Sciatic nerve (tissue), 2 donors: ENCODE data around the gene CWF19L1. TPM values are rescaled to one million over a fixed set of nuclear protein-coding genes. Genes with fewer than 3 reads are reported as not detected.

Experiments used
- ATAC-seq: fragments of 200-7000 bp; cut with Tn5 transposase; one replicate; pipeline ENCODE4 v1.9.1; 2020; ENCODE audit warnings: mild to moderate bottlenecking, moderate library complexity
- DNase-seq: peaks from one replicate; pipeline ENCODE4 v3.0.0-alpha.2; 2020; ENCODE audit warnings: low spot score
- intact Hi-C: fragments of 100-400 bp; cut with DNase I; formaldehyde crosslinking; loops from one replicate; pipeline ENCODE4 v1.14.2; 2022
- total RNA-seq: library from RNA; stranded (reverse); fragmentation: NEBNext Ultra II Directional; extraction: Animal tissue kit (Norgen Biotek cat#: 25700); gene quantifications from one replicate; pipeline ENCODE4 v1.2.1, GENCODE V29; 2021
- donor health status: DM: no; HTN: no; CAD: no.
- donor health status: DM: no; HTN: no; CAD: no.

CWF19L1 gene
- total RNA-seq, 1 donor from 2014 or later: 21.1 TPM

- no peak for ATAC-seq
- DNase-seq: no peak
- intact Hi-C loops: no loop called here
Observed at GRCh38 chr10:100265821-100266485, 1.5 kb downstream of the CWF19L1 start.

GRCh38 chr10:100254191-100254590, 13.2 kb downstream of the CWF19L1 start:
- intact Hi-C loops: no loop called here
- ATAC-seq (no peak), DNase-seq (no peak)

DNA sequence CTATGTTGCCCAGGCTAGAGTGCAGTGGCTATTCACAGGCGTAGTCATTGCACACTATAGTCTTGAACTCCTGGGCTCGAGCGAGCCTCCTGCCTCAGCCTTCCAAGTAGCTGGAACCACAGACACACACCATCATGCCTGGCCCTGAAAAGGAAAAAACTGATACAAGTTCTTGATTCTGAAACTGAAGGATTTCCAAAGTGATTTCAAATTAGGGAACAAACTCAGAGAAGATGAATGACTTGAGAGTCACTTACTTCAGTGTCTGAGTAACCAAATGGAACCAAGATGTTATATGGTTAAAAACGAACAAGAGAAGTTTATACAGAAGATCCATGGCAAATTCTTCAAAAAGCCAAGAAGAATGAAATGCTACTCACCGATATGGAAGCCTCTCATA, 14.4 kb downstream of the CWF19L1 start:
- ATAC-seq: no peak
- no peak for DNase-seq
- intact Hi-C loops: no loop called here

DNA sequence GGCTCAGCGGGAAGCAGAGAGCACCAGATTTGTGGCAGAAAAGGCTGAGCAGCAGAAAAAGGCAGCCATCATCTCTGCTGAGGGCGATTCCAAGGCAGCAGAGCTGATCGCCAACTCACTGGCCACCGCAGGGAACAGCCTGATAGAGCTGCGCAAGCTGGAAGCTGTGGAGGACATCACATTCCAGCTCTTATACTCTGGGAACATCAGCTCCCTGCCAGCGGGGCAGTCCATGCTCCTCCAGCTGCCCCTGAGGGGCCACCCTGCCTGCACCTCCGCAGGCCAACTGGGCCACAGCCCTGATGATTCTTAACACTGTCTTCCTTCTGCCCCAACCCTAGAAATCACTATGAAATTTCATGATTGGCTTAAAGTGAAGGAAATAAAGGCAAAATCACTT, 18.6 kb downstream of the CWF19L1 start:
- intact Hi-C loops: no loop called here
- DNase-seq (no peak), ATAC-seq (no peak)

GRCh38 chr10:100245484-100246220, 21.8 kb downstream of the CWF19L1 start:
- no peak for ATAC-seq
- intact Hi-C loops: no loop called here
- DNase-seq: no peak

GRCh38 chr10:100239851-100240250, 27.6 kb downstream of the CWF19L1 start:
- ATAC-seq: no peak
- intact Hi-C loops: no loop called here
- no peak for DNase-seq

DNA sequence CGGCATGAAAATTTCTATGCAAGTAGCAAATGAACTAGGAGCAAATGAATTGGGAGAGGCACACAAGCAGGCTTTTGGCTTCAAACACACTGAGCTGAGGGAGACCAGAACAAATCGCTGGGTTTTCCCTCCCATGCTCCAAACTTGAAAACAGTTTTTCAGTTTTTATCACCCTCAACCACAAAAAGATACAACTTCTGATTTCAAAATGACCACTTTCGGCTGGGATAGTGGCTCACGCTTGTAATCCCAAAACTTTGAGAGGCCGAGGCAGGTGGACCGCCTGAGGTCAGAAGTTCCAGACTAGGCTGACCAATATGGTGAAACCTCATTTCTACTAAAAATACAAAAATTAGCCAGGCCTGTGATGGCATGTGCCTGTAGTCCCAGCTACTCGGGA, 29.0 kb downstream of the CWF19L1 start:
- ATAC-seq (no peak), DNase-seq (no peak)
- intact Hi-C loops: no loop called here

GRCh38 chr10:100232101-100232500, 35.3 kb downstream of the CWF19L1 start:
- no peak for ATAC-seq
- no peak for DNase-seq
- intact Hi-C loops: no loop called here

DNA sequence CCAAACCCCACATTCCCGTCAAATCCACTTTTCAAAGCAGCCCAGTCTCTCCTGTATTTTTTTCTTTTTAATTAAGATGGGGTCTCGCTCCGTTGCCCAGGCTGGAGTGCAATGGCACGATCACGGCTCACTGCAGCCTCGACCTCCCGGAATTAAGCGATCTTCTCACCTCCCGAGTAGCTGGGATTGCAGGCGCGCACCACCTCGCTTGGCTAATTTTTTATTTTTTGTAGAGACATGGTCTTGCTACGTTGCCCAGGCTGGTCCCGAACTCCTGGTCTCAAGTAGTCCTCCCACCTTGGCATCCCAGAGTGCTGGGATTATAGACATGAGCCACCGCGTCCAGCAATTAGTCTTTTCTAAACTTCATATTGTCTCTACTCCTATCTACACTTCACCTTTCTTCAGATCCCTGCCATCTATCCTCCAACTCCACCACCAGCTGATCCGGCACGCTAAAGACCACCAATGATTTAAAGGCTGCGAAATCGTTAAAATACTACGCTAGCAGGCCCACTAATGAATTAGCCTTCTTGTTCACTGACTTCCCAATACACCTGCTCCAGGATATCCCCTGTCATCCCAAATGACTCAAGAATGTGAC, 37.5 kb downstream of the CWF19L1 start:
- ATAC-seq (peak; percentile 10), DNase-seq (no peak)
- intact Hi-C loops: no loop called here

- DNase-seq: no peak
- no peak for ATAC-seq
- intact Hi-C loops: no loop called here
Observed at GRCh38 chr10:100223879-100224278, 43.6 kb downstream of the CWF19L1 start.

GRCh38 chr10:100222529-100222928, 44.9 kb downstream of the CWF19L1 start:
- no peak for DNase-seq
- ATAC-seq: no peak
- intact Hi-C loops: no loop called here

DNA sequence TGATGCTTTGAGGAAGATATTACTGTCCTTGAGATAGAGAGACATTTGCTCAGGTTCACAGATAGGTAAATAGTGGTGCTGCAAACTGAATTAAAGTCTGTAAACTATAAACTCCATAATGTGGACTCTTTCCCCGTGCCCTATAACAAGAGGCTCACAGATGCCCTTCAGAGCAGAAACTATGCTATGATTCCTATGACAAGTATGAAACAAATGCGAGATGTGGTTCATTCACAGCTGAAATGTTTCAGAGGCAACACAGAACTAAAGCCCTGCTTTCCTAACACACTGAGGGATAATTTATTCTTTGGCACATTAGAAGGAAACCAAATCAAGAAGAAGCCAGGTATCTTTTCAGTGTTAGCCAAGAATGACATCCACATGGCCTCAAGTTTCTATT, 51.4 kb downstream of the CWF19L1 start:
- intact Hi-C loops: no loop called here
- no peak for ATAC-seq
- DNase-seq: no peak

- no peak for DNase-seq
- intact Hi-C loops: no loop called here
- peak; percentile 41 for ATAC-seq
Observed at GRCh38 chr10:100209303-100209702, 58.1 kb downstream of the CWF19L1 start.

DNA sequence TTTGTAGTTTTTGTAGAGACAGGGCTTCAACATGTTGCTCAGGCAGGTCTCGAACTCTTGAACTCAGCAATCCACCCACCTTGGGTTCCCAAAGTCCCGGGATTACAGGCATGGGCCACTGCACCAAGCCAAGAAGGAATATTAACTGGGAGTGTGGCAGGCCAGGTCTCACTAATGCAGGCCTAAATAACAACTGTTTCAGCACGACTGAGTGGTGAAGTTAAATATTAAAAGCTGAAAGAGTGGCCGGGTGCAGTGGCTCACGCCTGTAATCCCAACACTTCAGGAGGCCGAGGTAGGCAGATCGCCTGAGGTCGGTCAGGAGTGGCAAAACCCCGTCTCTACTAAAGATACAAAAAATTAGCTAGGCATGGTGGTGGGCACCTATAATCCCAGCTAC, 59.2 kb downstream of the CWF19L1 start:
- intact Hi-C loops: no loop called here
- DNase-seq: no peak

GRCh38 chr10:100204370-100204769, 63.1 kb downstream of the CWF19L1 start:
- ATAC-seq (no peak), DNase-seq (no peak)
- intact Hi-C loops: no loop called here

More for the DNA sequence above, 59.2 kb downstream of the CWF19L1 start:
- no peak for ATAC-seq

DNA sequence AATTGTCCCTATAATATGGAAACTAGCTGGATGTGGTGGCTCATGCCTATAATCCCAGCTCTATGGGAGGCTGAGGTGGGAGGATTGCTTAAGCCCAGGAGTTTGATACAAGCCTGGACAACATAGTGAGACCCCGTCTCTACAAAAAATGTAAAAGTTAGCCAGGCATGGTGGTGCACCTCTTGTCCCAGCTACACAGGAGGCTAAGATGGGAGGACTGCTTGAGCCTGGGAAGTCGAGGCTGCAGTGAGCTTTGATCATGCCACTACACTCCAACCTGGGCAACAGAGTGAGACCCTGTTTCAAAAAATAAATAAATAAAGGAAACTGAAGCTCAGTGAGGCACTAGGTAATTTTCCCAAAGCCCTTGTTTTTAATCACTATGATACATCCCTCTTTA, 65.9 kb downstream of the CWF19L1 start:
- intact Hi-C loops: no loop called here
- DNase-seq (no peak), ATAC-seq (no peak)

- no peak for ATAC-seq
- intact Hi-C loops: no loop called here
Observed at GRCh38 chr10:100194711-100195110, 72.7 kb downstream of the CWF19L1 start.

GRCh38 chr10:100192350-100192749, 75.1 kb downstream of the CWF19L1 start:
- peak; percentile 48 for ATAC-seq
- intact Hi-C loops: no loop called here
- no peak for DNase-seq

More at GRCh38 chr10:100194711-100195110, 72.7 kb downstream of the CWF19L1 start:
- no peak for DNase-seq

DNA sequence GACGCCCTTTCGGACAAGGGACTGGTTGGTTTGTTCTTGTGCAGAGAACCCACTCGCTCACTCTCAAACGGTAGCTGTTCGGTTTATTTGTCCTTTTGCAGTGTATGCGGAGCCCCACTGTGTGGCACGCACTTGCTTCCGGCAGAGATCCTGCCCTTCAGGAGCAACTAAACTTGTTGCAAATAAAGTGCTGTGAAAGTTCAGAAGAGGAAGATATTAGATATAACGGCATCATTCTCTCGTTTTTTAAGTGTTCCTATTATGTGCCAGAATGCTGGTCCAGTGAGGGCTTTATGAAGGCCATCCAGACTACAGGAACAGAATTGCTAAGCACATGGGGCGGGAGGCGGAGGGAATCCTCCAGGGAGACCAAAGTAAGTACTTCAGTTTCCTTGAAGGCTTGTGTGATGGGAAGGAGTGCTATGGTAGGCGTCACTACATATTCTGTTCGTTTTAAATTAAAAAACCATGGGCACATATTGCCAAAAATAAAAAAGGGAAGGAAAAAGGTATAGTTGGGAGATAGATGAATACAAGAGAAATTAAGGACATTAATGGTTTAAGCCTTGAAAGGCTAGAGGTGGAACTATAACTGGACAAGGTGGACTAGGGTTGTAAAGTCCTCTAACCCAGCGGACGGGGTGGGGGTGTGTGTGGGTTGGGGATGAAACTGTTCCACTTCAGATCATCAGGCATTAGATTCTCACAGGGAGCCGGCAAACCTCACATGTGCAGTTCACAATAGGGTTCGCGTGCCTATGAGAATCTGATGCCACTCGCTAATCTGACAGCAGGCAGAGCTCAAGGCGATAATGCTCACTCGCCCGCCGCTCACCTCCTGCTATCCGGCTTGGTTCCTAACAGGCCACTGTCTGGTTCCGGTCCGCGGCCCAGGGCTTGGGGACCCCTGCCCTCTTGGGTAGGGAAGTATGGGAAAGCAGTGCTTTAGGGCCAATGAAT, 80.9 kb downstream of the CWF19L1 start:
- ATAC-seq (peak; percentile 50), DNase-seq (no peak)
- intact Hi-C loops: no loop called here
